ENCODE measurements around the gene RAB41. TPM values are rescaled to one million over a fixed set of nuclear protein-coding genes. Genes with fewer than 3 reads are reported as not detected.

The RAB41 gene
- total and polyA plus RNA-seq, 5 donors from 2014 or later, result 0.37 TPM; not detected in 4

DNA sequence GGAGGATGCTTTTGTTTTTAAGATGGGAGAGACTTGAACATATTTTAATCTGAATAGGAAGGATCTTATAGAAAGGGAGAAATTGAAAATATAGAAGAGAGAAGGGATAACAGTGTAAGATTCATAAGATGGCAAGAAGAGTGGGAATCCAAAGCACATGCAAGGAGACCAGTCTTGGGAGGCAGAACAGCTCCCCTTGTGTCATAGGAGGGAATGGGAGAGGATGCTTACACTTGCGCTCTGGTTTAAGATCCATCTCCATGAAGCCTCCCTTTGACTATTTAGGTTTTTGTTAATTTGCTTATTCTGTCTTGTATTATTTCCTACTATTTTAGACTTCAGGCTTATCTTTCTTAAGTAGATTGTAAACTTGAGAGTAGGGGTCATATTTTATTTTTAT, 50.6 kb downstream of the RAB41 start:
- no peak for DNase-seq
- Mint-ChIP-seq H3K4me3 (no peak overlapping the region), H3K27me3 (no peaks in the 10 kb centered on the region), H3K36me3 (no peaks in the 10 kb centered on the region), H3K27ac (no peak overlapping the region), H3K4me1 (peaks cover 0 to 12% (median 0%) of the 10 kb centered on the region in 4 donors), H3K9me3 (no peaks in the 10 kb centered on the region)
- Histone ChIP-seq H3K4me1 (ENCODE audit: control insufficient read depth, insufficient read depth, low read length, poor library complexity, severe bottlenecking) (no peaks in the 10 kb centered on the region), H3K4me3 (ENCODE audit: low read depth, low read length) (no peak overlapping the region), H3K27me3 (ENCODE audit: control insufficient read depth, insufficient read depth, low read length) (no peaks in the 10 kb centered on the region), H3K27ac (ENCODE audit: insufficient read depth, low read length, poor library complexity, severe bottlenecking) (no peak overlapping the region), H3K9me3 (ENCODE audit: control insufficient read depth in 2 of 2, low read length in 2 of 2) (no peaks in the 10 kb centered on the region), H3K36me3 (ENCODE audit: control insufficient read depth, insufficient read depth, low read length) (no peaks in the 10 kb centered on the region)
- no peak for ATAC-seq (ENCODE audit: low read depth in 2 of 2)

Other genes starting within 250 kb of the RAB41 start
- not detected for gene AWAT2, start 232.2 kb upstream of the RAB41 start, total RNA-seq
- not detected for gene AWAT2, start 232.2 kb upstream of the RAB41 start, polyA plus RNA-seq
- not detected for gene OTUD6A, start 219.7 kb upstream of the RAB41 start, total RNA-seq
- gene OTUD6A, start 219.7 kb upstream of the RAB41 start, polyA plus RNA-seq, result not detected
- gene IGBP1, start 148.7 kb upstream of the RAB41 start, total RNA-seq, result 64.0 TPM
- gene IGBP1, start 148.7 kb upstream of the RAB41 start, polyA plus RNA-seq, result 10 to 100 TPM; 75.9 to 91.3 (median 81.6) TPM
- gene DGAT2L6, start 104.7 kb upstream of the RAB41 start, total RNA-seq, result not detected
- gene DGAT2L6, start 104.7 kb upstream of the RAB41 start, polyA plus RNA-seq, result not detected
- gene AWAT1, start 47.5 kb upstream of the RAB41 start, total RNA-seq, result not detected
- gene AWAT1, start 47.5 kb upstream of the RAB41 start, polyA plus RNA-seq, result not detected
- 0.39 TPM for gene P2RY4, start 22.0 kb upstream of the RAB41 start, total RNA-seq
- not detected for gene P2RY4, start 22.0 kb upstream of the RAB41 start, polyA plus RNA-seq
- gene ARR3, start 13.8 kb upstream of the RAB41 start, total RNA-seq, result not detected
- gene ARR3, start 13.8 kb upstream of the RAB41 start, polyA plus RNA-seq, result not detected
- gene PDZD11, start 7.8 kb downstream of the RAB41 start, total RNA-seq, result 18.7 TPM
- gene PDZD11, start 7.8 kb downstream of the RAB41 start, polyA plus RNA-seq, result 10 to 100 TPM; 53.7 to 84.3 (median 64.4) TPM
- gene KIF4A, start 7.9 kb downstream of the RAB41 start, total RNA-seq, result 0.42 TPM
- gene KIF4A, start 7.9 kb downstream of the RAB41 start, polyA plus RNA-seq, result 1 to 10 TPM in 1 of 4 donors, under 1 TPM in 3; 0.34 to 1.2 (median 0.55) TPM
- not detected for gene GDPD2, start 141.1 kb downstream of the RAB41 start, total RNA-seq
- not detected for gene GDPD2, start 141.1 kb downstream of the RAB41 start, polyA plus RNA-seq
- gene DLG3, start 162.7 kb downstream of the RAB41 start, total RNA-seq, result 20.7 TPM
- 1 to 10 TPM; 7.3 to 9.7 (median 9.1) TPM for gene DLG3, start 162.7 kb downstream of the RAB41 start, polyA plus RNA-seq

Measured in CD4-positive, CD25-positive, alpha-beta regulatory T cell (primary cell).